Right lobe of liver (tissue), 6 donors: Measurements from ENCODE around the gene OGN. TPM values are rescaled to one million over a fixed set of nuclear protein-coding genes. Genes with fewer than 3 reads are reported as not detected.

Experiments used
- ATAC-seq, 4 donors: fragments of 200-7000 bp; cut with Tn5 transposase; one replicate each; pipeline ENCODE4 v1.9.1; 2020; ENCODE audit warnings: mild to moderate bottlenecking in 4 of 4, moderate library complexity in 4 of 4
- DNase-seq, 3 donors: peaks; one replicate each; pipeline ENCODE4 v3.0.0-alpha.2; 2020
- H3K27ac ChIP-seq, 3 donors: fragments of 200-600 bp; one replicate each; pipeline ENCODE4 v1.8.0; 2022
- H3K27me3 ChIP-seq, 2 donors: fragments of 200-600 bp; one replicate each; pipeline ENCODE4 v1.8.0; 2022
- H3K36me3 ChIP-seq, 4 donors: fragments of 200-600 bp; sonication (generic) in 1 of 4; one replicate each; pipeline versions ENCODE4 v1.5.1 to v1.8.0; 2017 to 2022; ENCODE audit warnings: control low read depth in 1 of 4
- H3K4me1 ChIP-seq, 4 donors: fragments of 200-600 bp; sonication (generic) in 1 of 4; one replicate each; pipeline versions ENCODE4 v1.5.1 to v1.8.0; 2017 to 2022; ENCODE audit warnings: control low read depth in 1 of 4
- H3K4me3 ChIP-seq, 3 donors: fragments of 200-600 bp; one replicate each; pipeline ENCODE4 v1.8.0; 2022
- H3K9me3 ChIP-seq, 4 donors: fragments of 200-600 bp; sonication (generic) in 1 of 4; one replicate each; pipeline versions ENCODE4 v1.5.1 to v1.8.0; 2017 to 2022; ENCODE audit warnings: control low read depth in 1 of 4
- POLR2A ChIP-seq: fragments of 450-650 bp; IDR thresholded peaks from one replicate; pipeline ENCODE4 v1.6.1; 2017; ENCODE audit warnings: antibody characterized with exemption, mild to moderate bottlenecking
- WGBS: methylation state at CpG from one replicate; pipeline ENCODE4 v1.1.6; 2018; ENCODE audit warnings: low coverage, low lambda C conversion rate; ENCODE audit not compliant: insufficient coverage; ENCODE audit errors: missing lambda C conversion rate; 5-methylcytosine and 5-hydroxymethylcytosine counted together
- intact Hi-C, 2 donors: fragments of 100-400 bp; cut with DNase I; formaldehyde crosslinking; loops; one replicate each; pipeline versions ENCODE4 v1.11.2 to v1.14.1; 2022
- total RNA-seq, 6 experiments: library from RNA; depleted of rRNA in 2 of 6; stranded (reverse); fragments of >200 nt in 2 of 6; fragmentation: NEBNext Ultra II Directional in 3 of 6; extraction: Animal tissue kit (Norgen Biotek cat#: 25700) in 3 of 6; gene quantifications; one replicate each; pipeline versions ENCODE4 v1.1.0 to v1.2.4, GENCODE V29; 2016 to 2023
- TF ChIP-seq, protein P1 (sequence below), 4 donors: fragments of 200-600 bp in 3 of 4; fragments of 450-650 bp in 1 of 4; IDR thresholded peaks; one replicate each; pipeline versions ENCODE4 v1.5.1 to v1.8.0; 2016 to 2022; ENCODE audit warnings: antibody characterized with exemption in 4 of 4, mild to moderate bottlenecking in 2 of 4
- donor health status: DM: no; HTN: yes; CAD: no.
- donor health status: DM: no; HTN: no; CAD: no.
- donor health status: DM: no; HTN: no; CAD: no.
- donor health status: DM: no; HTN: yes; CAD: no.
- donor health status: DM: no; HTN: yes; CAD: no.

Gene OGN
- total RNA-seq, 6 experiments from 2014 or later, result 0.31 to 1.6 (median 0.43) TPM; not detected in 1

DNA sequence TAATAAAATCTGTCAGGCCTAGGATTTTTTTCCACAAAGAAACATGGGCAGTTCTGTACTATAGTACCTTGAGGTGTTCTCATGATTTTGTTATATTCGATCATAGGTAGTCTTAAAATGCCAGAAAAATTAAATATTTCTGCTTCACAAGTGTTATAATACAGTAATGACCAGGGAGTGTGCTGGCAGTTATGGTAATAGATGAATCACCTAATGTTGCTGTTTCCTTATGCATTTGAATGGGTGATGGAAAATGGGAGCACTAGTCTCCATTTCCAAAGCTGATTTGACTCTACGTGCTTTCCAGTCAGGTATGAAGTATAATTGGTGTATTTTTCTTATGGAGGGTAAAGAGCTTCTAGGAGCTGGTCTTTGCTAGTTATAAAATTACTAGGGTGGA lies 23.8 kb downstream of the OGN start:
- H3K4me1 ChIP-seq, result peaks cover 0 to 6% (median 0%) of the 10 kb centered on the region in 4 donors
- TF ChIP-seq POLR2A, result no peak
- TF ChIP-seq, protein P1, sequence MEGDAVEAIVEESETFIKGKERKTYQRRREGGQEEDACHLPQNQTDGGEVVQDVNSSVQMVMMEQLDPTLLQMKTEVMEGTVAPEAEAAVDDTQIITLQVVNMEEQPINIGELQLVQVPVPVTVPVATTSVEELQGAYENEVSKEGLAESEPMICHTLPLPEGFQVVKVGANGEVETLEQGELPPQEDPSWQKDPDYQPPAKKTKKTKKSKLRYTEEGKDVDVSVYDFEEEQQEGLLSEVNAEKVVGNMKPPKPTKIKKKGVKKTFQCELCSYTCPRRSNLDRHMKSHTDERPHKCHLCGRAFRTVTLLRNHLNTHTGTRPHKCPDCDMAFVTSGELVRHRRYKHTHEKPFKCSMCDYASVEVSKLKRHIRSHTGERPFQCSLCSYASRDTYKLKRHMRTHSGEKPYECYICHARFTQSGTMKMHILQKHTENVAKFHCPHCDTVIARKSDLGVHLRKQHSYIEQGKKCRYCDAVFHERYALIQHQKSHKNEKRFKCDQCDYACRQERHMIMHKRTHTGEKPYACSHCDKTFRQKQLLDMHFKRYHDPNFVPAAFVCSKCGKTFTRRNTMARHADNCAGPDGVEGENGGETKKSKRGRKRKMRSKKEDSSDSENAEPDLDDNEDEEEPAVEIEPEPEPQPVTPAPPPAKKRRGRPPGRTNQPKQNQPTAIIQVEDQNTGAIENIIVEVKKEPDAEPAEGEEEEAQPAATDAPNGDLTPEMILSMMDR (IDR thresholded peaks at IDR 0.05), result no peak
- H3K9me3 ChIP-seq, result no peaks in the 10 kb centered on the region
- DNase-seq (no peak), ATAC-seq (no peak)
- H3K4me3 ChIP-seq, result no peak overlapping the region
- H3K27me3 ChIP-seq, result no peaks in the 10 kb centered on the region
- no peak overlapping the region for H3K27ac ChIP-seq
- intact Hi-C loops, result no loop called here
- WGBS, result 89% methylated on average over 2 of the region's 2 CpGs
- no peaks in the 10 kb centered on the region for H3K36me3 ChIP-seq

GRCh38 chr9:92378865-92379560 lies 25.4 kb downstream of the OGN start:
- ATAC-seq (no peak), DNase-seq (no peak)
- WGBS, result 83% methylated on average over 6 of the region's 7 CpGs
- no peak overlapping the region for H3K4me3 ChIP-seq
- intact Hi-C loops, result no loop called here
- no peaks in the 10 kb centered on the region for H3K4me1 ChIP-seq
- H3K27ac ChIP-seq, result no peak overlapping the region
- no peaks in the 10 kb centered on the region for H3K36me3 ChIP-seq
- H3K9me3 ChIP-seq, result no peaks in the 10 kb centered on the region
- TF ChIP-seq, protein P1 (IDR thresholded peaks at IDR 0.05), result no peak
- no peak for TF ChIP-seq POLR2A
- no peaks in the 10 kb centered on the region for H3K27me3 ChIP-seq

GRCh38 chr9:92377876-92378275 lies 26.5 kb downstream of the OGN start:
- intact Hi-C loops, result no loop called here
- no peaks in the 10 kb centered on the region for H3K36me3 ChIP-seq
- no peaks in the 10 kb centered on the region for H3K9me3 ChIP-seq
- no peak overlapping the region for H3K4me3 ChIP-seq
- no peak for TF ChIP-seq POLR2A
- TF ChIP-seq, protein P1 (IDR thresholded peaks at IDR 0.05), result no peak
- 65% methylated on average over 2 of the region's 2 CpGs for WGBS
- DNase-seq (no peak), ATAC-seq (no peak)
- H3K27me3 ChIP-seq, result no peaks in the 10 kb centered on the region
- no peaks in the 10 kb centered on the region for H3K4me1 ChIP-seq
- H3K27ac ChIP-seq, result no peak overlapping the region

DNA sequence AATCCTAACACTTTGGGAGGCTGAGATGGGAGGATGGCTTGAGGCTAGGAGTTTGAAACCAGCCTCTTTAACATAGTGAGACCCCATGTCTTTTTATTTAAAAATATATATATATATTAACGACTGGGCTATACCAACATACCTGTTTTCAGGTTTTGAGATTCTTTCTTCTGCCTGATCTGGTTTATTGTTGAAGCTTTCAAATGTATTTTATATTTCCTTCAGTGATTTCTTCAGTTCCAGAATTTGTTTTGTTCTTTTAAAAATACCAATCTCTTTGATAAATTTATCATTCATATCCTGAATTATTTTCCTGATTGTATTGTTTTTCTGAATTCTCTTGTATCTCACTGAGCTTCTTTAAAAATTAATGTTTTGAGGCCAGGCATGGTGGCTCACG lies 31.2 kb downstream of the OGN start:
- intact Hi-C loops, result no loop called here
- ATAC-seq (no peak), DNase-seq (no peak)
- H3K4me1 ChIP-seq, result no peaks in the 10 kb centered on the region
- H3K27me3 ChIP-seq, result no peaks in the 10 kb centered on the region
- TF ChIP-seq, protein P1 (IDR thresholded peaks at IDR 0.05), result no peak
- no peak for TF ChIP-seq POLR2A
- no peak overlapping the region for H3K4me3 ChIP-seq
- no peaks in the 10 kb centered on the region for H3K9me3 ChIP-seq
- H3K36me3 ChIP-seq, result no peaks in the 10 kb centered on the region
- H3K27ac ChIP-seq, result no peak overlapping the region
- 95% methylated on average over 2 of the region's 2 CpGs for WGBS
